HepG2 (cell line): ENCODE measurements around the gene TUBA8. TPM values are rescaled to one million over a fixed set of nuclear protein-coding genes. Genes with fewer than 3 reads are reported as not detected.

Experiments used
- ATAC-seq: fragments of 200-7000 bp; cut with Tn5 transposase; 3 replicates; pipeline ENCODE4 v1.9.1; 2020; ENCODE audit warnings: mild to moderate bottlenecking, moderate library complexity
- BruUV-seq: library from RNA; stranded (reverse); fragments of 400-500 nt; replicated peaks from 2 replicates; lab custom pipeline; 2021; lab: Mats Ljungman, UMichigan
- CTCF ChIA-PET: fragments of 300-600 bp; formaldehyde crosslinking; extraction: SDS; loops from one replicate; lab custom pipeline; 2021; ENCODE audit warnings: low total read pairs, inconsistent platforms, low intra/inter-chr PET ratio; lab: Yijun Ruan, JAX
- POLR2A ChIA-PET: fragments of 350-600 bp; sonication (Branson Sonifier 250); formaldehyde crosslinking; loops from one replicate; lab custom pipeline; 2020; ENCODE audit warnings: antibody characterized with exemption, inconsistent platforms; lab: Yijun Ruan, JAX
- DNase-seq: peaks from one replicate; pipeline ENCODE4 v3.0.0-alpha.2; 2015; ENCODE audit warnings: low spot score
- FAIRE-seq: peaks from 3 replicates; lab custom pipeline; 2011; peaks lifted over from hg19 to GRCh38; lab: Jason Lieb, UNC
- H2AFZ ChIP-seq: one replicate; pipeline ENCODE4 v1.6.1; 2011; ENCODE audit warnings: low read length, inconsistent platforms
- H3K27ac ChIP-seq: fragments of 300-600 bp; 3 replicates; pipeline ENCODE4 v1.8.0; 2011; ENCODE audit warnings: mixed run types, mild to moderate bottlenecking, mixed read lengths, low read length, inconsistent platforms; ENCODE audit not compliant: insufficient read depth; ENCODE audit errors: extremely low read length
- H3K27me3 ChIP-seq, 2 experiments: fragments of 200-600 bp in 1 of 2; 2 replicates in 1 of 2; 3 replicates in 1 of 2; pipeline versions ENCODE4 v1.6.0 to v1.8.0; 2011; ENCODE audit warnings: low read length in 2 of 2, mild to moderate bottlenecking in 2 of 2, moderate library complexity in 2 of 2, inconsistent platforms in 1 of 2; ENCODE audit not compliant: insufficient read depth in 2 of 2, control insufficient read depth in 1 of 2
- H3K36me3 ChIP-seq, 2 experiments: fragments of 200-600 bp in 1 of 2; replicated peaks in 1 of 2; 2 replicates in 1 of 2; 3 replicates in 1 of 2; pipeline versions ENCODE4 v1.5.1 to v1.8.0; 2011; ENCODE audit warnings: low read length in 2 of 2, inconsistent platforms in 1 of 2; ENCODE audit not compliant: insufficient read depth in 2 of 2, control insufficient read depth in 1 of 2
- H3K4me1 ChIP-seq: 2 replicates; pipeline ENCODE4 v1.5.1; 2012; ENCODE audit warnings: low read length, inconsistent platforms; ENCODE audit not compliant: insufficient read depth
- H3K4me2 ChIP-seq: 2 replicates; pipeline ENCODE4 v1.6.0; 2011; ENCODE audit warnings: low read depth, low read length, inconsistent platforms
- H3K4me3 ChIP-seq, 3 experiments: fragments of 200-600 bp in 1 of 3; sonication (generic), shearing (Covaris generic) in 1 of 3; replicated peaks in 1 of 3; 2 replicates each; pipeline ENCODE4 v1.5.1; 2011 to 2016; ENCODE audit warnings: low read length in 3 of 3, inconsistent platforms in 2 of 3, low read depth in 2 of 3, mild to moderate bottlenecking in 2 of 3, control low read depth in 1 of 3, mixed read lengths in 1 of 3; ENCODE audit not compliant: insufficient read depth in 1 of 3
- H3K79me2 ChIP-seq: one replicate; pipeline ENCODE4 v1.6.1; 2011; ENCODE audit warnings: low read length, inconsistent platforms; ENCODE audit not compliant: insufficient read depth
- H3K9ac ChIP-seq: 2 replicates; pipeline ENCODE4 v1.6.0; 2011; ENCODE audit warnings: mild to moderate bottlenecking, low read depth, low read length, inconsistent platforms; ENCODE audit not compliant: insufficient read depth
- H3K9me3 ChIP-seq: 2 replicates; pipeline ENCODE4 v1.5.1; 2012; ENCODE audit warnings: mild to moderate bottlenecking, low read length
- H4K20me1 ChIP-seq: 2 replicates; pipeline ENCODE4 v1.6.0; 2011; ENCODE audit warnings: inconsistent platforms, mild to moderate bottlenecking, low read length, moderate library complexity; ENCODE audit not compliant: insufficient read depth
- ARID3A ChIP-seq: IDR thresholded peaks from 2 replicates; pipeline ENCODE4 v1.6.1; 2012; ENCODE audit warnings: low read depth, low read length, improper control_type of control experiment
- BHLHE40 ChIP-seq: IDR thresholded peaks from 2 replicates; pipeline ENCODE4 v1.6.1; 2011; ENCODE audit warnings: low read length, improper control_type of control experiment
- CREBL2 ChIP-seq: sonication (generic); formaldehyde crosslinking; IDR thresholded peaks from 2 replicates; pipeline ENCODE4 v1.8.1; 2023; ENCODE audit warnings: missing genetic modification reagents, mild to moderate bottlenecking, borderline replicate concordance
- E2F2 ChIP-seq: sonication (generic); formaldehyde crosslinking; IDR thresholded peaks from 2 replicates; pipeline ENCODE4 v1.4.0; 2020; ENCODE audit warnings: missing genetic modification reagents, borderline replicate concordance
- JARID2 ChIP-seq: sonication (generic); formaldehyde crosslinking; IDR thresholded peaks from 2 replicates; pipeline ENCODE4 v1.8.1; 2023; ENCODE audit warnings: missing genetic modification reagents, inconsistent platforms; ENCODE audit not compliant: insufficient replicate concordance
- KDM1A ChIP-seq: IDR thresholded peaks from 2 replicates; pipeline ENCODE4 v1.6.1; 2016; ENCODE audit warnings: missing compliant biosample characterization
- KLF13 ChIP-seq: sonication (generic); formaldehyde crosslinking; IDR thresholded peaks from 2 replicates; pipeline ENCODE4 v1.4.0; 2020; ENCODE audit warnings: mild to moderate bottlenecking, missing genetic modification reagents
- MAFF ChIP-seq: IDR thresholded peaks from 2 replicates; pipeline ENCODE4 v1.6.1; 2011; ENCODE audit warnings: low read depth, low read length, improper control_type of control experiment
- MAFK ChIP-seq, 2 experiments: IDR thresholded peaks in 1 of 2; conservative IDR thresholded peaks in 1 of 2; 2 replicates each; pipeline ENCODE4 v1.6.1; 2011; ENCODE audit warnings: improper control_type of control experiment in 2 of 2, low read length in 2 of 2
- MTA1 ChIP-seq: sonication (generic); formaldehyde crosslinking; IDR thresholded peaks from 2 replicates; pipeline ENCODE4 v1.4.0; 2020; ENCODE audit warnings: missing genetic modification reagents, mild to moderate bottlenecking, borderline replicate concordance
- MTF2 ChIP-seq: sonication (generic); formaldehyde crosslinking; IDR thresholded peaks from 2 replicates; pipeline ENCODE4 v1.5.0; 2020; ENCODE audit warnings: missing genetic modification reagents, borderline replicate concordance
- ZBTB37 ChIP-seq: sonication (generic); formaldehyde crosslinking; IDR thresholded peaks from 2 replicates; pipeline ENCODE4 v1.4.0; 2020; ENCODE audit warnings: mild to moderate bottlenecking, missing genetic modification reagents
- ZHX1 ChIP-seq: sonication (generic); formaldehyde crosslinking; IDR thresholded peaks from 2 replicates; pipeline ENCODE4 v1.8.1; 2022; ENCODE audit warnings: low read depth, mild to moderate bottlenecking, missing genetic modification reagents
- ZNF414 ChIP-seq: sonication (generic); formaldehyde crosslinking; IDR thresholded peaks from 2 replicates; pipeline ENCODE4 v1.5.0; 2020; ENCODE audit warnings: missing genetic modification reagents
- ZNF451 ChIP-seq: sonication (generic); formaldehyde crosslinking; IDR thresholded peaks from 2 replicates; pipeline ENCODE4 v1.5.0; 2020; ENCODE audit warnings: mild to moderate bottlenecking, missing genetic modification reagents
- ZNF546 ChIP-seq: sonication (generic); formaldehyde crosslinking; conservative IDR thresholded peaks from 2 replicates; pipeline ENCODE4 v1.8.1; 2023; ENCODE audit warnings: mild to moderate bottlenecking, missing genetic modification reagents
- ZNF713 ChIP-seq: sonication (generic); formaldehyde crosslinking; IDR thresholded peaks from 2 replicates; pipeline ENCODE4 v1.4.0; 2020; ENCODE audit warnings: mild to moderate bottlenecking, missing genetic modification reagents
- WGBS: methylation state at CpG from one replicate; pipeline ENCODE4 v1.1.6; 2017; ENCODE audit warnings: low lambda C conversion rate; 5-methylcytosine and 5-hydroxymethylcytosine counted together
- in situ Hi-C: cut with HindIII; loops from 2 replicates; pipeline ENCODE4 v1.10.0; 2017; ENCODE audit warnings: low pct_unique_long_range_greater_than_20kb; ENCODE audit not compliant: extremely low pct_ligation_motif_present
- intact Hi-C: fragments of 100-400 bp; cut with micrococcal nuclease; formaldehyde crosslinking; loops from one replicate; pipeline ENCODE4 v1.10.0; 2022; ENCODE audit not compliant: unreplicated experiment
- polyA plus RNA-seq, 8 experiments: library from polyadenylated mRNA; depleted of rRNA in 3 of 8; stranded (reverse) in 7 of 8; unstranded in 1 of 8; fragments of >200 nt; fragmentation: Illumina TruSeq in 4 of 8; extraction: Trizol in 4 of 8; gene quantifications; 2 replicates each; pipeline versions ENCODE4 v1.2.1 to v1.2.3, GENCODE V29; 2011 to 2016; ENCODE audit warnings: low read depth in 4 of 8, missing spikeins in 1 of 8, mixed read lengths in 1 of 8; ENCODE audit not compliant: insufficient read depth in 1 of 8
- total RNA-seq, 5 experiments: library from RNA; depleted of rRNA; stranded (reverse); fragments of >200 nt; fragmentation: Illumina TruSeq; extraction: Trizol; gene quantifications; 2 replicates each; pipeline ENCODE4 v1.2.3, GENCODE V29; 2016; ENCODE audit warnings: low read depth in 1 of 5

TUBA8 gene
- total and polyA plus RNA-seq, 2 of the 13 experiments (the other 11 are each of a cell fraction or from before 2014, with no cell fraction given) = 0.35 to 0.69 TPM

- in situ Hi-C loops = no loop called here
- no TSS peak for BruUV-seq
- Histone ChIP-seq H3K4me1 (no peaks in the 10 kb centered on the region), H4K20me1 (no peaks in the 10 kb centered on the region), H3K9me3 (no peaks in the 10 kb centered on the region), H3K27ac (no peak overlapping the region), H3K36me3 (no peaks in the 10 kb centered on the region), H3K79me2 (no peaks in the 10 kb centered on the region), H2AFZ (no peak overlapping the region), H3K9ac (no peak overlapping the region), H3K4me3 (no peak overlapping the region), H3K27me3 (no peaks in the 10 kb centered on the region; a peak in 1 of 5 replicates), H3K4me2 (no peak overlapping the region)
- ChIA-PET POLR2A (no interaction called here), CTCF (no interaction called here)
- FAIRE-seq (no peak), DNase-seq (no peak), ATAC-seq (no peak)
- intact Hi-C loops = no loop called here
- TF ChIP-seq ZHX1 (no peak), ZNF414 (CRISPR knock-in tag) (no peak), KDM1A (CRISPR knock-in tag) (no peak), ZNF451 (CRISPR knock-in tag) (no peak), KLF13 (no peak), MTA1 (CRISPR knock-in tag) (no peak), MAFK (conservative IDR thresholded peaks at IDR 0.05 in 1 of 2, IDR thresholded peaks at IDR 0.05 in 1 of 2; ENCODE audit: low read length in 2 of 2) (peak; percentile 95 to 97), ZNF713 (no peak), ARID3A (no peak), BHLHE40 (no peak), MAFF (peak; percentile 95), E2F2 (CRISPR knock-in tag) (no peak), ZNF546 (no peak), JARID2 (no peak), CREBL2 (CRISPR knock-in tag) (no peak), ZBTB37 (CRISPR knock-in tag) (no peak), MTF2 (no peak)
- WGBS = 97% methylated on average over 3 of the region's 3 CpGs
These were observed 9.8 kb upstream of the TUBA8 start for GRCh38 chr22:18100781-18101180.
